Dedifferentiated amniotic fluid mesenchymal stem cell (primary cell): Measurements from ENCODE around the gene ADAM8.

Experiments
- DNase-seq: peaks from one replicate; pipeline ENCODE4 v3.0.0-alpha.2; 2016; ENCODE audit errors: extremely low spot score

ADAM8 gene

DNA sequence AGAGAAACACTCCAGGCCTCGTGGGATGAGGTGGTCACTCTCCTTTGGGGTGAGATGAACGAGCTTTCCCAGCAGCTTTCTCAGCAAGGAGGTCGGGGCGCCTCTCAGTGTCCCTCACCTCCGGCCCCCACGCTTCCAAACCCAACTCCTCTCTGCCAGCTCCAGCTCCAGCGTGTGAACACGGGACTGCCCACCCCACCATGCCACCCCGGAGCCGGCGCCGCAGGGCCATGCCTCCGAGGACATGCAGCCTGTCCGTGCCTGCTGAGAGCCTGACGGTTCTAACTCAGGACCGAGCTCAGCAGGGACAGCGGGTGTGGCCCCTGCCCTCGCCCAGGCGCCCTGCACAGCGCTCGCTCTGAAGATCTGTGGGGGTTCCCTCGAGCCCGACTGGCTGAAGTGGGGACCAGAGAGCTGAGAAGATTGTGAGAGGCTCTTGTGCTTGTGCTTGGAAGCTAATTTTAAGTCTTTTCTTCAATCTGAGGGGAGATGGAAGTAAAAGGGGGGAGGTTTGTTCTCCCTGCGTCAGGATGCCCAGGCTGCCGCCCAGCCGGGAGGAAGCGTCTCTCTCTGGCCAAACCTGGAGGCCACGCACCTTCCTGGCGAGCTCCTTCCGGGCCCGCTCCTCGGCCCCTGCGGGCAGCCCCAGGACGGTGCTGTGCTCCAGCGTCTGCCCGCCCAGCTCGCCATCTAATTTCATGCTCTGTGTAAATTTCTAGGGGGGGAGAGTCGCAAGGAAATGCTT, 5.1 kb upstream of the ADAM8 start:
- DNase-seq = no peak

GRCh38 chr10:133281084-133281483, 4.4 kb upstream of the ADAM8 start:
- DNase-seq = no peak

DNA sequence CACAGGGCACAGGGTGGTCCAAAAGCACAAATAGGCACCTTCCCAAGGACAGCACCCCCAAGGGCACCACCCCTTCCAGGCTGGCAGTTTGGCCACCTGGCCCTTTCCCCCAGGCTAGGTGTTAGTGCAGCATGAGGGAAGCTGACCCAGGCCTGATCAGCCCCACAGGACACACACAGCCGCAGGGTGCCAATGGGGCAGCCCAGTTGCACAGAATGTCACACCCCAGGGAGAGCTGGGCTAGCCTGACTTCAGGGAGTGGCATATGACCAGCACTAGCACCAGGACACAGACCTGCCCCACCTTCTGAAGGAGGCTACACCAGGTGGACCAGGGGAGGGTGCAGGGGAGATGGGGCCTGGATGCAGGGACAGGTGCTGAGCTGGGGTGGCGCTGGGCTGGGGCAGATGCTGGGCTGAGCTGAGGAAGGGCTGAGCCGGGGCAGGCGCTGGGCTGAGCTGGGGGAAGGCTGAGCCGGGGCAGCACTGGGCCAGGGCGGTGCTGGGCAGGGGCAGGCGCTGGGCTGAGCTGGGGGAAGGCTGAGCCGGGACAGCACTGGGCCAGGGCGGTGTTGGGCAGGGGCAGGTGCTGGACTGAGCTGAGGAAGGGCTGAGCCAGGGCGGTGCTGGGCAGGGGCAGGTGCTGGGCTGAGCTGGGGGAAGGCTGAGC, 3.9 kb upstream of the ADAM8 start:
- DNase-seq = no peak

- DNase-seq = no peak
Observed at GRCh38 chr10:133279326-133280226, 2.9 kb upstream of the ADAM8 start.

GRCh38 chr10:133278577-133279265, 2.1 kb upstream of the ADAM8 start:
- no peak for DNase-seq

GRCh38 chr10:133277993-133278576, 1.4 kb upstream of the ADAM8 start:
- DNase-seq = no peak

DNA sequence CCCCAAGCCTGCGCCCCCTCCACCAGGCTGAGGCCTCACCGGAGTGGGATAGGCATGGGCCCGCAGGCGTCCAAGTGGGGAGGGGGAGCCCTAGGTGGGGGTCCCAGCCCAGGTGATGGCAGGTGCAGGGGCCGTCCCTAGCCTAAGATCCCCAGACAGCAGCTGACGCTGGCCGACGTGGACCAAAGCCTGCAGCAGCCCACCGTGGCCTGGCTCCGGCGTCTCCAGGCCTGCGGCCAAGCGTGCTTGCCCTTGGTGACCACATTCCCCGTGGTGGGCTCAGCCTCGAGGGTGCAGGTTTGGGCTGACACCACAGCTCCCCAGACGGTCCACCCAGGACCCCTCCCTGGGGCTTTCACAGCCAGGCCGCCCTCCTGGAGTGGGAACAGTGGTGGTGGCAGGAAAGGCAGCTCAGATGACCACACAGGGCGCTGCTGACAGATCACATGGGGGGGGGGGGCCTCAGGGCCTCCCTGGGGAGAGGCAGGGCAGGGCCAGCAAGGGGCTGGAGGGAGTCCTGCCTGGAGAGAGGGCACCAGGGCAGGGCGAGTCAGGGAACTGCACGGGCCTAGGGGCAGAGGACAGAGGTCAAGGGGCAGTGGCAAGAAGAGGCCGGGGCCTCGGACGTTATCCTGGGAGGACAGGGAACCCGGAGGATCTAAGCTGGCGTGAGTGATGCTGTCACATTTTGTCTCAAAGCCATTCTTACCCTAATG, 767 bp upstream of the ADAM8 start:
- DNase-seq = no peak

GRCh38 chr10:133276100-133276434, 601 bp downstream of the ADAM8 start:
- no peak for DNase-seq

DNA sequence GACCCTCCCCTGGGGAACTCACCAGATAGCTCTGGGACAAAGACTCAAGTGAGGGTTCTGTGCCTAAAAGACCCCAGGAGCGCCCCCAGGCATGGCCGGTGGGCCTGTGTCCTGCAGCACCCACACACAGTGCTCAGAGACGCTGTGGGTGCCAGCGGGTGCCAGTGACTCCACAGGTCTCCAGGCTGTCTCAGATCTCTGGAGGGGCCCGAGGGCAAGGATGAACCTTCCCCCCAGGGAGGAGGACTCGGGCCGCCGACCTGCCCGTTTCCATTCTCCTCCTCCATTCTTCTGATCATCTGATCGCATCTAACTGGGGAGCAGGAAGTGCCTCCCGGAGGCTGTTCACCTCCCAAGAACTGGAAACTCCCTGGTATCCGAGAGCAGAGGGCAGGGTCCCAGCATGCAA, 980 bp downstream of the ADAM8 start:
- DNase-seq = no peak

DNA sequence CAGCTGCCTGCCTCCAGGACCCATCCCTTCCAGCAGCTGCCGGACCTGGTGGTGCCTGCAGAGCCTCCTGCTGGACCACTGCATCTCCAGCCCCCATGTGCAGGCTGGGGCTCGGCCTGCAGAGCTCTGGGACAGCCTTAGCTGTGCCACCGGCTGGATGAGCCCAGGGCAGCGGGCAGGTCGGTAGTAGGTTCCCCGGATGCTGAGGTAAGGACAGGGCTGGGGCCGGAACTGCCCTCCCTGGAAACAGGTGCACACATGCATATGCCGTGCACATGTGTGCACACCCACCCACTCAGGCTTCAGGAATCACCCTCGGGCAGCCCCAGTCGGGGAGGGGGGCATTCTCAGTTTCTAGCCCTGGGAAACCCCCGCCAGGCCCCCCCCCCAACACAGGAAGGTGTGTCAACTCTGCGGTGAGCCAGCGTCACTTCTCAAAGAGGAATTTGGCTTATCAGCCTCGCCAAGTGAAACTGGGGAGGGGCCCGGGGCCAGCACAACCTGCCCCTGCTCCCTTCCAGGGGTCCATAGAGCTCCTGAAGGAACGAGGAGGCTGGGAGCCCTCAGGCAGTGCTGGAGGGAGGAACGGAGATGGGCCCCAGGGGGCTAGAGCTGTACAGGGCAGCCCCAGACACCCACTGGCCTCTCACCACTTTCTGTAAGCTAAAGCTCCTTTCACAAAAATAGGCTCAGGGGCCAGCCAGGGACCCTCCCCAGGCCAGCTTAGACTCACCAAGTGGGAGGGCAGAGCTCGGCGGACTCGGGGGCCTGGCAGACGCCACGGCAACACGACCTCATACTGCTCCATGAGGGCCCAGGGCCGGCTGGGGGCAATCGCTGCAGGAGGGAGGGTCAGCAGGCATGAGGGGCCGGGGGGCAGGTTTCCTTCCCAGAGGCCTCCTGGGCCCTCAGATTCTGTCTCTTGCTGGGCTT, 1.7 kb downstream of the ADAM8 start:
- no peak for DNase-seq

GRCh38 chr10:133273534-133274143, 3.0 kb downstream of the ADAM8 start:
- no peak for DNase-seq

GRCh38 chr10:133272964-133273420, 3.7 kb downstream of the ADAM8 start:
- no peak for DNase-seq

DNA sequence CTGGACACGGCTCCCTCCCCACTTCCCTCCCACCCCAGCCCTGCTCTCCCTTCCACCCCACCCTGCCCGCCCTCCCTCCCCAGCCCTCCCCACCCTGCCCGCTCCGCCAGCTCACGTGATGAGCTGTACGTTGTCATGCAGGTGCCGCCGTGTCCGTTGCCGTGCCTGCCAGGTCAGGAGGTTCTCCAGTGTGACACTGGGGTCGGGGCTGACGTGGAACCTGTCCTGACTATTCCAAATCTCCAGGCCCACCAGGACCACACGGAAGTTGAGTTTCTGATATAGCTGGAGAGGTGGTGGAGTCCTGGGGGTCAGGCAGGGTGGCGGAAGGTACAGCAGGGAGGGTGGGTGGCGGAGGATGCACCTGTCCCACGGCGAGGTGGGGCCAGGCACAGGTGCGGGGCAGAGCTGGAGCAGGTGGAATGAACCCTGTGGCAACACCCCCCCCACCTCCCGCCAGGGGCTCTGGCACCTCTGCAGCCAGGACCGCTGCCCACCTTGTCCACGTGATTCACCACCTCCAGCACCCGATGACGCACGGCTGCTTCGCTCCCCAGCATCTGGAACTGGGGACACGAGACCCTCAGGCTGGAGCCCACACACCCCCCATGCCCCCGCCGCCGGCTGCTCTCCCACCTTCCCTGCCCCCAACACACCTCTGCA, 4.2 kb downstream of the ADAM8 start:
- no peak for DNase-seq

- DNase-seq = no peak
Observed at GRCh38 chr10:133271521-133272300, 5.0 kb downstream of the ADAM8 start.

DNA sequence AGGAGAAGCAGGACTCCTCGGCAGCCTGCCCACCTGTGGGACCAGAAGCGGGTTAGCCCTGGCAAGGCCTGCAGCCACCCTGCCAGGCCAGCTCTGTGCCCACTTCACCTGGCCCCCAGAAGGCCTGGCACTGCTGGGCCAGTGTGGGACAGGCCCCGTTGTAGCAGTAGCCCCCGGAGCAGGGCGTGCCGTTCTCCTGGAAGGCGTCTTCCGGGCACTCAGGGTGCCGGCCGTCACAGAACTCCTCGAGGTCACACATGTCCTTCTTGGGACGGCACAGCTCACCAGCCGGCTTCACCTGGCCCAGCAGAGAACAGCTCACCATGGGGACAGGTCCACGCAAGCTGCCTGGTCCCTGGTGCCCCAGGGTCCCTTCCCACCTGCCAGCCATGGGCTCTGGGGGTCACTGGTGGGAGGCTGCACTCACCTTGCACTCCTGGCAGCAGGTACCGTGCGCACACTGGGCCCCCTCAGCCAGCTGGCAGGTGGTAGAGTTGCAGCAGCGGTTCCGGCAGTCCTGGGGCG, 5.8 kb downstream of the ADAM8 start:
- DNase-seq = no peak

DNA sequence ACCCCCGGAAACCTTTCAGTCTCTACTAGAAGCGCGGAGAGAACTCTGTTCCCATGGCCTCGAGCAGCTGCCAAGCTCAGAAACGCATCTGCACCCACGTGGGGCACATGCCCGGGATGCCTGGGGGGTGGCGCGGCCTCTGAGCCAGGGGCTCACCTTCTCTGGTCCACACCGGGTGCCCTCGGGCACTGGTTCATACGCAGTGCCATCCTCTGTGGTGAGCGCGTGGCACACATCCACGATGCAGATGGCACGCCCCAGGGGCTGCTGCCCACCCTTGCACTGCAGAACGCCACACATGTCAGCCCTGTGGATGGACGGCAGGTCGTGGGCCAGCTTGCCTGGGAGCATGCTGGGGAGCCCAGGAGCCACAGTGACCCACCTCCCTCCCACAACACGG, 6.5 kb downstream of the ADAM8 start:
- no peak for DNase-seq

- no peak for DNase-seq
Observed at GRCh38 chr10:133269367-133269766, 7.3 kb downstream of the ADAM8 start.

DNA sequence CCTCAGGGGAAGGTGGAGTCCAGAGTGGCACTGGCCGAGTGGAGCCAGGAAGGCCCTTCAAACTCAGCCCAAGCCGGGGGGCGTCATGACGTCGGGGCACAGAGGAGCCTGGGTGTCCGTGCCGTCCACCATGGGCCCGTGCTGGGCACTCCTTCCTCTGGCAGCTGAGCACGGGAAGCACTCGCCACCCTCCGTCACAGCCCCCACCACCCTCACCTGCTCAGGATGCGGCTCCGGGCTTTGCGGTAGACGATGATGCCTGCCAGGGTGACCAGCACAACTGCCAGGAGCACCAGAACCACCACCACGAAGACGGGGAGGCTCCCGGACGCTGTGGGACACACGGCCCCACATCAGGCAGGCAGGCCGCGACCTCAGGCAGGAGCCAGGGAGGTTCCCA, 8.1 kb downstream of the ADAM8 start:
- DNase-seq = no peak
